Panc1 (cell line): ENCODE data around the gene FAM83C. TPM values are rescaled to one million over a fixed set of nuclear protein-coding genes. Genes with fewer than 3 reads are reported as not detected.

Experiments
- ATAC-seq: fragments of 200-7000 bp; cut with Tn5 transposase; 2 replicates; pipeline ENCODE4 v1.9.1; 2020; ENCODE audit warnings: mild to moderate bottlenecking, moderate library complexity
- BruUV-seq: library from RNA; stranded (reverse); fragments of 400-500 nt; replicated peaks from 2 replicates; lab custom pipeline; 2021; lab: Mats Ljungman, UMichigan
- CTCF ChIA-PET: fragments of 300-600 bp; sonication (Branson Sonifier 250); formaldehyde crosslinking; loops from one replicate; lab custom pipeline; 2022; ENCODE audit warnings: antibody characterized with exemption; lab: Charles Lee
- POLR2A ChIA-PET: fragments of 300-600 bp; sonication (Branson Sonifier 250); formaldehyde crosslinking; loops from one replicate; lab custom pipeline; 2022; ENCODE audit warnings: antibody characterized with exemption; lab: Charles Lee
- DNase-seq: peaks from one replicate; pipeline ENCODE4 v3.0.0-alpha.2; 2010; ENCODE audit warnings: low read depth, low spot score
- H3K27ac ChIP-seq: 2 replicates; pipeline ENCODE4 v1.5.1; 2011; ENCODE audit warnings: mild to moderate bottlenecking, low read length, inconsistent platforms
- H3K27me3 ChIP-seq: fragments of 200-500 bp; sonication (Bioruptor generic); 2 replicates; pipeline ENCODE4 v1.6.0; 2014; ENCODE audit warnings: low read length, inconsistent platforms; ENCODE audit not compliant: control insufficient read depth, insufficient read depth
- H3K36me3 ChIP-seq: fragments of 200-500 bp; sonication (Bioruptor generic); 2 replicates; pipeline ENCODE4 v1.5.1; 2014; ENCODE audit warnings: inconsistent platforms, mild to moderate bottlenecking, low read length, moderate library complexity; ENCODE audit not compliant: control insufficient read depth, insufficient read depth
- H3K4me1 ChIP-seq: 2 replicates; pipeline ENCODE4 v1.5.1; 2011; ENCODE audit warnings: inconsistent platforms, mild to moderate bottlenecking, low read length, moderate library complexity; ENCODE audit not compliant: control insufficient read depth, insufficient read depth
- H3K4me3 ChIP-seq, 2 experiments: 2 replicates each; pipeline ENCODE4 v1.5.1; 2011 to 2012; ENCODE audit warnings: low read depth in 2 of 2, low read length in 2 of 2, mild to moderate bottlenecking in 2 of 2, inconsistent platforms in 1 of 2, moderate library complexity in 1 of 2
- H3K9me3 ChIP-seq: fragments of 200-500 bp; sonication (Bioruptor generic); 2 replicates; pipeline ENCODE4 v1.5.1; 2014; ENCODE audit warnings: low read depth, mild to moderate bottlenecking, inconsistent platforms, low read length, moderate library complexity; ENCODE audit not compliant: control insufficient read depth, insufficient read depth
- POLR2AphosphoS5 ChIP-seq: IDR thresholded peaks from 2 replicates; pipeline ENCODE4 v1.6.1; 2012; ENCODE audit warnings: mild to moderate bottlenecking, low read depth, low read length, moderate library complexity
- REST ChIP-seq, 2 experiments: IDR thresholded peaks; 2 replicates each; pipeline ENCODE4 v1.6.1; 2011 to 2012; ENCODE audit warnings: low read depth in 2 of 2, control low read depth in 1 of 2, low read length in 1 of 2, mild to moderate bottlenecking in 1 of 2, moderate library complexity in 1 of 2; ENCODE audit not compliant: insufficient read depth in 1 of 2
- SIN3A ChIP-seq: IDR thresholded peaks from 2 replicates; pipeline ENCODE4 v1.6.1; 2012; ENCODE audit warnings: low read depth, mild to moderate bottlenecking, low read length, moderate library complexity, borderline replicate concordance; ENCODE audit not compliant: insufficient read depth
- TCF7L2 ChIP-seq: IDR thresholded peaks from 2 replicates; pipeline ENCODE4 v1.6.1; 2011; ENCODE audit warnings: mild to moderate bottlenecking, low read depth, low read length, inconsistent platforms
- in situ Hi-C: cut with HindIII; loops from 2 replicates; pipeline ENCODE4 v1.10.0; 2016; ENCODE audit warnings: low sequenced_read_pairs, low pct_unique_long_range_greater_than_20kb
- intact Hi-C: fragments of 100-400 bp; cut with micrococcal nuclease; formaldehyde crosslinking; loops from one replicate; pipeline ENCODE4 v1.10.0; 2022; ENCODE audit not compliant: unreplicated experiment
- total RNA-seq: library from RNA; stranded (reverse); gene quantifications from one replicate; pipeline ENCODE4 v1.2.1, GENCODE V29; 2021; ENCODE audit not compliant: unreplicated experiment
- TF ChIP-seq, protein P1 (sequence below): fragments of 450-650 bp; IDR thresholded peaks from 2 replicates; pipeline ENCODE4 v1.5.1; 2017; ENCODE audit warnings: mild to moderate bottlenecking

The FAM83C gene
- total RNA-seq, 1 experiment from 2014 or later, result not detected

GRCh38 chr20:35295674-35296073, 3.4 kb upstream of the FAM83C start:
- Histone ChIP-seq H3K4me3 (no peak overlapping the region), H3K4me1 (no peaks in the 10 kb centered on the region), H3K36me3 (no peaks in the 10 kb centered on the region), H3K27ac (no peak overlapping the region), H3K27me3 (no peaks in the 10 kb centered on the region), H3K9me3 (no peaks in the 10 kb centered on the region)
- no TSS peak for BruUV-seq
- intact Hi-C loops (no loop called here), in situ Hi-C loops (no loop called here)
- POLR2A ChIA-PET, result interaction anchor here (0.7 kb wide), 1 partner anchor 46 kb away, joined by 5 read pairs; no protein-coding TSS in a partner anchor
- CTCF ChIA-PET, result no interaction called here
- no peak for DNase-seq
- ATAC-seq, result no peak
- TF ChIP-seq SIN3A (no peak), REST (IDR thresholded peaks at IDR 0.05; ENCODE audit: insufficient read depth in 1 of 2, low read depth in 2 of 2, low read length in 1 of 2) (no peak), TCF7L2 (no peak)

DNA sequence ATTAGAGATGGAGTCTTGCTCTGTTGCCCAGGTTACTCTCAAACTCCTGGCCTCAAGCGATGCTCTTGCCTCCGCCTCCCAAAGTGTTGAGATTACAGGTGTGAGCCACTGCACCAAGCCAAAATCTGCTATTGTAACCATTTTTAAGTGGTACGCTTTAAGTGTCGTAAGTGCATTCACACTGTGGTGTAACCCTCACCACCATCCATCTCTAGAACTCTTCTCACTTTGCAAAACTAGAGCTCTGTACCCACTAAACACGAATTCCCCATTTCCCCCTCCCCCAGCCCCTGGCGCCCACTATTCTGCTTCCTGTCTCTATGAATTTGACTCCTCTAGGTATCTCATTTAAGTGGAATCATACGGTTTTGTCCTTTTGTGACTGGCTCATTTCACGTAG, 2.8 kb upstream of the FAM83C start:
- CTCF ChIA-PET, result no interaction called here

More for the DNA sequence above, 2.8 kb upstream of the FAM83C start:
- H3K4me3 ChIP-seq, result no peak overlapping the region
- POLR2A ChIA-PET, result interaction anchor here (0.7 kb wide), 1 partner anchor 45 kb away, joined by 5 read pairs; no protein-coding TSS in a partner anchor
- no peak overlapping the region for H3K27ac ChIP-seq
- BruUV-seq, result no TSS peak
- no peaks in the 10 kb centered on the region for H3K4me1 ChIP-seq
- intact Hi-C loops (no loop called here), in situ Hi-C loops (no loop called here)
- no peak for DNase-seq
- no peaks in the 10 kb centered on the region for H3K36me3 ChIP-seq
- H3K27me3 ChIP-seq, result no peaks in the 10 kb centered on the region
- TF ChIP-seq REST (IDR thresholded peaks at IDR 0.05; ENCODE audit: insufficient read depth in 1 of 2, low read depth in 2 of 2, low read length in 1 of 2) (no peak), TCF7L2 (no peak), SIN3A (no peak), POLR2AphosphoS5 (no peak)
- TF ChIP-seq, protein P1, sequence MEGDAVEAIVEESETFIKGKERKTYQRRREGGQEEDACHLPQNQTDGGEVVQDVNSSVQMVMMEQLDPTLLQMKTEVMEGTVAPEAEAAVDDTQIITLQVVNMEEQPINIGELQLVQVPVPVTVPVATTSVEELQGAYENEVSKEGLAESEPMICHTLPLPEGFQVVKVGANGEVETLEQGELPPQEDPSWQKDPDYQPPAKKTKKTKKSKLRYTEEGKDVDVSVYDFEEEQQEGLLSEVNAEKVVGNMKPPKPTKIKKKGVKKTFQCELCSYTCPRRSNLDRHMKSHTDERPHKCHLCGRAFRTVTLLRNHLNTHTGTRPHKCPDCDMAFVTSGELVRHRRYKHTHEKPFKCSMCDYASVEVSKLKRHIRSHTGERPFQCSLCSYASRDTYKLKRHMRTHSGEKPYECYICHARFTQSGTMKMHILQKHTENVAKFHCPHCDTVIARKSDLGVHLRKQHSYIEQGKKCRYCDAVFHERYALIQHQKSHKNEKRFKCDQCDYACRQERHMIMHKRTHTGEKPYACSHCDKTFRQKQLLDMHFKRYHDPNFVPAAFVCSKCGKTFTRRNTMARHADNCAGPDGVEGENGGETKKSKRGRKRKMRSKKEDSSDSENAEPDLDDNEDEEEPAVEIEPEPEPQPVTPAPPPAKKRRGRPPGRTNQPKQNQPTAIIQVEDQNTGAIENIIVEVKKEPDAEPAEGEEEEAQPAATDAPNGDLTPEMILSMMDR, result no peak
- no peaks in the 10 kb centered on the region for H3K9me3 ChIP-seq
- no peak for ATAC-seq
